Osteoblast (primary cell): ENCODE measurements around the gene ALPG. TPM values are rescaled to one million over a fixed set of nuclear protein-coding genes. Genes with fewer than 3 reads are reported as not detected.
A peak's percentile ranks its signal among the peaks of the same experiment; 100 is the strongest.
"Not testable (repeated sequence)": the region's sequence is repeated elsewhere in the genome, so short reads cannot be mapped to it uniquely, and the experiment has no call there.

Experiments
- DNase-seq: peaks from one replicate; pipeline ENCODE4 v3.0.0; 2011; ENCODE audit warnings: low spot score, mixed read lengths; ENCODE audit not compliant: insufficient read length; ENCODE audit errors: missing footprints
- H2AFZ ChIP-seq: 2 replicates; pipeline ENCODE4 v1.6.0; 2011; ENCODE audit warnings: mild to moderate bottlenecking, low read length
- H3K27ac ChIP-seq: 2 replicates; pipeline ENCODE4 v1.5.1; 2011; ENCODE audit warnings: mild to moderate bottlenecking, low read depth, low read length, moderate library complexity
- H3K27me3 ChIP-seq: 2 replicates; pipeline ENCODE4 v1.6.0; 2012; ENCODE audit warnings: mild to moderate bottlenecking, control low read depth, inconsistent platforms, low read length, moderate library complexity; ENCODE audit not compliant: insufficient read depth
- H3K36me3 ChIP-seq: 2 replicates; pipeline ENCODE4 v1.5.1; 2011; ENCODE audit warnings: mild to moderate bottlenecking, low read length, control low read depth, moderate library complexity; ENCODE audit not compliant: insufficient read depth
- H3K4me1 ChIP-seq: 2 replicates; pipeline ENCODE4 v1.5.1; 2011; ENCODE audit warnings: mild to moderate bottlenecking, low read length, control low read depth, moderate library complexity; ENCODE audit not compliant: insufficient read depth
- H3K4me2 ChIP-seq: 2 replicates; pipeline ENCODE4 v1.6.0; 2011; ENCODE audit warnings: mild to moderate bottlenecking, low read length; ENCODE audit not compliant: insufficient read depth
- H3K4me3 ChIP-seq: fragments of 200-600 bp; sonication (generic); 3 replicates; pipeline ENCODE4 v1.5.1; 2012; ENCODE audit warnings: mild to moderate bottlenecking, low read length, inconsistent platforms; ENCODE audit not compliant: insufficient read depth
- H3K79me2 ChIP-seq: 2 replicates; pipeline ENCODE4 v1.6.0; 2012; ENCODE audit warnings: mild to moderate bottlenecking, low read length, control low read depth, inconsistent platforms; ENCODE audit not compliant: insufficient read depth
- H3K9me3 ChIP-seq: 2 replicates; pipeline ENCODE4 v1.5.1; 2011; ENCODE audit warnings: low read depth, low read length, control low read depth
- H4K20me1 ChIP-seq: 2 replicates; pipeline ENCODE4 v1.6.0; 2012; ENCODE audit warnings: mild to moderate bottlenecking, low read length, control low read depth; ENCODE audit not compliant: insufficient read depth
- total RNA-seq: library from RNA; depleted of rRNA; stranded (reverse); fragments of >200 nt; gene quantifications from 2 replicates; pipeline ENCODE4 v1.2.3, GENCODE V29; 2012
- TF ChIP-seq, protein P1 (sequence below): IDR thresholded peaks from 2 replicates; pipeline ENCODE4 v1.5.1; 2011; ENCODE audit warnings: mild to moderate bottlenecking, low read depth, low read length, moderate library complexity; ENCODE audit errors: extremely low read depth

Gene ALPG
- not detected in 2 replicates for total RNA-seq

GRCh38 chr2:232406556-232407310 is at the start of gene ALPG:
TSS of gene ALPG (plus strand) at chr2:232406844. CDS start at chr2:232406895, 51 bp downstream.
- TF ChIP-seq, protein P1, sequence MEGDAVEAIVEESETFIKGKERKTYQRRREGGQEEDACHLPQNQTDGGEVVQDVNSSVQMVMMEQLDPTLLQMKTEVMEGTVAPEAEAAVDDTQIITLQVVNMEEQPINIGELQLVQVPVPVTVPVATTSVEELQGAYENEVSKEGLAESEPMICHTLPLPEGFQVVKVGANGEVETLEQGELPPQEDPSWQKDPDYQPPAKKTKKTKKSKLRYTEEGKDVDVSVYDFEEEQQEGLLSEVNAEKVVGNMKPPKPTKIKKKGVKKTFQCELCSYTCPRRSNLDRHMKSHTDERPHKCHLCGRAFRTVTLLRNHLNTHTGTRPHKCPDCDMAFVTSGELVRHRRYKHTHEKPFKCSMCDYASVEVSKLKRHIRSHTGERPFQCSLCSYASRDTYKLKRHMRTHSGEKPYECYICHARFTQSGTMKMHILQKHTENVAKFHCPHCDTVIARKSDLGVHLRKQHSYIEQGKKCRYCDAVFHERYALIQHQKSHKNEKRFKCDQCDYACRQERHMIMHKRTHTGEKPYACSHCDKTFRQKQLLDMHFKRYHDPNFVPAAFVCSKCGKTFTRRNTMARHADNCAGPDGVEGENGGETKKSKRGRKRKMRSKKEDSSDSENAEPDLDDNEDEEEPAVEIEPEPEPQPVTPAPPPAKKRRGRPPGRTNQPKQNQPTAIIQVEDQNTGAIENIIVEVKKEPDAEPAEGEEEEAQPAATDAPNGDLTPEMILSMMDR, result no peak
- H3K4me2 ChIP-seq, result no peak within 1 kb of the TSS

DNA sequence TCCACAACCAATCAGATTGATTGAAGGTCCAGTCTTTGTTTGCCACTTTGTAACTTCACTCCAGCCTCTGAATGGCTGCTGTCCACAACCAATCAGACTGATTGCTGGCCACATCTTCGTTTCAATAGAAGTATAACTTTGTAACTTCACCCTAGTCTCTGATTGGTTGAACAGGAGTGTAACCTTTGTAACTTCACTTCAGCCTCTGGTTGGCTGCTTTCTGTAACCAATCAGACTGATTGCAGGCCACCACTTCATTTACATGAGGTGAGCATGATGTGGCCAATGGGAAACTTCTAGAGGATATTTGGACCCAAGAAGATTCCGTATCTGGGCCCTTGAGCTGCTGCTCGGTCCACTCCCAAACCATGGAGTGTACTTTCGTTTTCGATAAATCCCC is 45.0 kb upstream of the ALPG start:
- Histone ChIP-seq H3K9me3 (no peaks in the 10 kb centered on the region), H3K4me1 (no peaks in the 10 kb centered on the region), H4K20me1 (no peaks in the 10 kb centered on the region), H3K27ac (no peak overlapping the region), H3K27me3 (no peaks in the 10 kb centered on the region), H3K79me2 (no peaks in the 10 kb centered on the region), H2AFZ (no peak overlapping the region), H3K4me2 (no peak overlapping the region), H3K36me3 (no peaks in the 10 kb centered on the region), H3K4me3 (no peak overlapping the region)
- TF ChIP-seq, protein P1, result no peak
- DNase-seq, result no peak

More at GRCh38 chr2:232406556-232407310, at the start of gene ALPG:
- Histone ChIP-seq H3K4me1 (no peaks in the 10 kb centered on the region), H4K20me1 (no peaks in the 10 kb centered on the region), H3K27ac (no peak within 1 kb of the TSS), H3K79me2 (no peaks in the 10 kb centered on the region), H3K36me3 (no peaks in the 10 kb centered on the region), H3K9me3 (no peaks in the 10 kb centered on the region), H3K4me3 (no peak within 1 kb of the TSS), H3K27me3 (peaks cover 6% of the 10 kb centered on the region), H2AFZ (no peak within 1 kb of the TSS)
- peak; percentile 69 for DNase-seq

DNA sequence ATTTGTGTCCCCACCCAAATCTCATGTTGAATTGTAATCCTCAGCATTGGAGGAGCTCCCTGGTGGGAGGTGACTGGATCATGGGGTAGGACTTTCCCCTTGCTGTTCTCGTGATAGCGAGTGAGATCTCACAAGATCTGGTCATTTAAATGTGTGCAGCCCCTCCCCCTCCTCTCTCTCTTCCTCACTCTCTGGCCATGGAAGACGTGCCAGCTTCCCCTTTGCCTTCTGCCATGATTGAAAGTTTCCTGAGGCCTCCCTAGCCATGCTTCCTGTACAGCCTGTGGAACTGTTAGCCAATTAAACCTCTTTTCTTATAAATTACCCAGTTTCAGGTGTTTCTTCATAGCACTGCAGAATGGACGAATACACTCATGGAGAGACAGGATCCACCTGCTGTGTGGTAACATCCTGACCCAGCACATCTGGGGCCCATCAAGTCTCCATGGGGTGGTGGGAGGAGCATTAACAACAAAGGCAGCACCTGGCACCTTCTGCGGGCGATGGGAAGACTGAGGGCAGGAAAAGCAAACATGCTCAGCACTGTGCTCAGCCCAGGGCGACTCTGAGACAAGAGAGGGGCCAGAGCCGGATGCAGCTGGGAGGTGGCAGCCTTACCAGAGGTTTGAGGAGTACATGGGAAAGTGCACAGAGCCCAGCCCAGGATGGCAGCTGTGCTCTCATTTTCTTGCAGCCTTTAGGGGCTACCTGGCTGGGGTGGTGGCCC is 44.3 kb upstream of the ALPG start:
- no peak overlapping the region for H2AFZ ChIP-seq
- no peaks in the 10 kb centered on the region for H3K79me2 ChIP-seq
- no peaks in the 10 kb centered on the region for H3K27me3 ChIP-seq
- TF ChIP-seq, protein P1, result no peak
- H3K36me3 ChIP-seq, result no peaks in the 10 kb centered on the region
- H3K4me1 ChIP-seq, result no peaks in the 10 kb centered on the region
- no peak overlapping the region for H3K4me3 ChIP-seq
- no peak overlapping the region for H3K4me2 ChIP-seq
- no peak overlapping the region for H3K27ac ChIP-seq
- no peaks in the 10 kb centered on the region for H4K20me1 ChIP-seq
- H3K9me3 ChIP-seq, result no peaks in the 10 kb centered on the region
- DNase-seq, result peak; percentile 25

GRCh38 chr2:232363064-232363783 is 43.4 kb upstream of the ALPG start:
- not testable (repeated sequence) for H3K9me3 ChIP-seq, H3K4me1 ChIP-seq, DNase-seq, H3K27ac ChIP-seq, H3K27me3 ChIP-seq, H3K36me3 ChIP-seq, H3K4me3 ChIP-seq, H4K20me1 ChIP-seq, H3K79me2 ChIP-seq
- Histone ChIP-seq H3K4me2 (peak overlapping the region; percentile 76), H2AFZ (peak overlapping the region; percentile 88)
